ENCODE results near the gene NOLC1.
"Not testable (repeated sequence)": the region's sequence is repeated elsewhere in the genome, so short reads cannot be mapped to it uniquely, and the experiment has no call there.

The NOLC1 gene

DNA sequence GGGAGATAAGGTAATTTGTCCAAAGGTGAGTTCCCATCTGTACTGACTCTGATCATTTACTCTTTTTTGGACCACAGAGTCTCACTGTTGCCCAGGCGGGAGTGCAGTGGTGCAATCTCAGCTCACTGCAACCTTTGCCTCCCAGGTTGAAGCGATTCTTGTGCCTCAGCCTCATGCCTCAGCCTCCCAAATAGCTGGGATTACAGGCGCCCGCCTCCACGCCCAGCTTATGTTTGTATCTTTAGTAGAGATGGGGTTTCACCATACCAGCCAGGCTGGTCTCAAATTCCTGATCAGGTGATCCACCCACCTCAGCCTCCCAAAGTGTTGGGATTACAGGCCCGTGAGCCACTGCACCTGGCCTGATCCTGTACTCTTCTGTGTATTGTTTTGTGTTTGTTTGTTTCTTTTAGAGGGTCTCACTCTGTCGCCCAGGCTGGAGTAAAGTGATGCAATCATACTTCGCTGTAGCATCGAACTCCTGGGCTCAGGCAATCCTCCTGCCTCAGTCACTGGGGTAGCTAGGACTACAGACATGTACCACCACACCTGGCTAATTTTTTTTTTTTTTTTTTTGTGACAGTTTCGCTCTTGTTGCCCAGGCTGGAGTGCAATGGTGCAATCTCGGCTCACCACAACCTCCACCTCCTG, 2.4 kb downstream of the NOLC1 start:
- no peak for DNase-seq (ENCODE audit: low spot score)

DNA sequence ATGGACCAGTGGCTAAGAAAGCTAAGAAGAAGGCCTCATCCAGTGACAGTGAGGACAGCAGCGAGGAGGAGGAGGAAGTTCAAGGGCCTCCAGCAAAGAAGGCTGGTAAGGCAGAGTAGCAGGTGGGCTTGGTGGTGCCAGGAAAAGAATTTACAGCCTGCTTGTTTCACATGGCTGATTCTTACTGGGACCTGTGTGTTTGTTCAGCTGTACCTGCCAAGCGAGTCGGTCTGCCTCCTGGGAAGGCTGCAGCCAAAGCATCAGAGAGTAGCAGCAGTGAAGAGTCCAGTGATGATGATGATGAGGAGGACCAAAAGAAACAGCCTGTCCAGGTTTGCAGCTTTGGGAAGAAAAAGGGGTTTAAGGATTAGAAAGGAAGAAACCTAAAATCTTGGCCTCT, 5.0 kb downstream of the NOLC1 start:
- no peak for DNase-seq (ENCODE audit: low spot score)

DNA sequence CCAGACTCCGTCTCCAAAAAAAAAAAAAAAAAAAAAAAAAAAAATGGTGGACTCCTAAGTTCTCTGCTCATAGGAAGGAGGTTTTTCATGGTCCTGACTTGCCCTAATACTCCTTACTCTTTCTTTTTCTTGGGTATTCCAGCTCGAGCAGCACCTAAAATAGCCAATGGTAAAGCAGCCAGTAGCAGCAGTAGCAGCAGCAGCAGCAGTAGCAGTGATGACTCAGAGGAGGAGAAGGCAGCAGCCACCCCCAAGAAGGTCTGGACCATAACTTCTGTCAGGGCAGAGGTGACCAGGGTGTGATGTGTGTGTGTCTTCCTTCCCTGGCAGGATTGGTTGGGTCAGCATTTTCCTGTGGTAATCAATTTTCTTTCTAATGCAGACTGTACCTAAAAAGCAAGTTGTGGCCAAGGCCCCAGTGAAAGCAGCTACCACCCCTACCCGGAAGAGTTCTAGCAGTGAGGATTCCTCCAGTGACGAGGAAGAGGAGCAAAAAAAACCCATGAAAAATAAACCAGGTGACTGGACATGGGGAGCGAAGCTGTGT, 6.9 kb downstream of the NOLC1 start:
- peak; percentile 23 for DNase-seq (ENCODE audit: low spot score)

DNA sequence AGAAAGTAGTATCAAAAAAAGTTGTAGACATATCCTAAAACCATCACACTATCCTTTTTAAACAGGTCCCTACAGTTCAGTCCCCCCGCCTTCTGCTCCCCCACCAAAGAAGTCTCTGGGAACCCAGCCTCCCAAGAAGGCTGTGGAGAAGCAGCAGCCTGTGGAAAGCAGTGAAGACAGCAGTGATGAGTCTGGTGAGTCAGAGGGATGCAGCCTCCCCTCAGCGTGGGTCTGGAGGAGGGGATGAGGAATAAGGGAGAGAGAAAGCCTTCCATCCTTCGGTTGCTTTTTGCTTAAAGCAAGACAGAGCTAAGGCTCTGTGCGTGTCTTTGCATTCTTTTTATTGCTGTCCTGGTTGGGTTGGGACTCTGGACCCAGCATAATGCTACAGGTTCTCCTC, 7.6 kb downstream of the NOLC1 start:
- no peak for DNase-seq (ENCODE audit: low spot score)

DNA sequence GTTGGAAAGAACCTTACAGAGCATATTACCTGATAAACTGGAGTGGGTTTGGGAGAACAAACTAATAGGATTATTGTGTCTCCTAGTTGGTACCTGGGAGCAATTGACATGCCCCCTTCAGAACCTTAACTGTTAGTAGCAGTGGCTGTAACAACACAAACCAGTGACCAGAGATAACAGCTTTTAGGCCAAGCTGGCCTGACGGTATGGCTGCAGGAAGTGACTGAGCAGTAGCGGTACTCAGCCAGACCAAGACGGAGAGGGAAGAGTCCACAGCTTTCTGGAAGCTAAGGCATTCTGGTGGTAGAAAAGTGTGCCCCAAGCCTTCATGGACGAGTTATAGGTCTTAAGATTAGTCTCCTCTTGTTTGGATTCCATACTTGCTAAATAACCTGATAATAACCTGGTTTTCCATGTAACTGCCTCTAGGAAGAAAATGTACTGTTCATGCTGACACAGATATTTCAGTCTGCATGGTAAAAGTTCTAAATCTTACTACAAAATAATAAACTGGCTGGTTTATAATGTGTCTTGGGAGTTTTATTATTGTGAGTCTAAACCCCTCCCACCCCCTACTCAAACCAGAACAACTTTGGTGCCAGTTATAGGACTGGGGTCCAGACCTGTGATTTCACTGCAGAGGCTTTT, 11.3 kb downstream of the NOLC1 start:
- DNase-seq (ENCODE audit: low spot score) = no peak

DNA sequence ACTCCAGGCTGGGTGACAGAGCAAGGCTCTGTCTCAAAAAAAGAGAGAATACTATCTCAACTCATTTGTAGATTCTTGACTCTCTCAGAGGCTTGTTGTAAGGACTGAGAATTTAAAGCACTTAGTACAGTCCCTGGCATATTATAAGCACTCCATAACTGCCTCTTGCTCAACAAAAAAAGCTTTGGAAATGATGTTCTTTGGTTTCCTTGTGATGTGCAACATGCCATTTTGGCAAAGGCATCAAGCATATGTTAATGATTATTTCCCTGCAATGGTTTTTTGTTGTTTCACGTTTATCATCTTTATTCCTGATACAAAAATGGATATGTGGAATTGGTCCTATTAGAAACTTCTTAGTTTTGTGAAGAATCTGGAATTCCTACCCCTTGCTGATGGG, 15.7 kb downstream of the NOLC1 start:
- DNase-seq (ENCODE audit: low spot score) = peak; percentile 36

DNA sequence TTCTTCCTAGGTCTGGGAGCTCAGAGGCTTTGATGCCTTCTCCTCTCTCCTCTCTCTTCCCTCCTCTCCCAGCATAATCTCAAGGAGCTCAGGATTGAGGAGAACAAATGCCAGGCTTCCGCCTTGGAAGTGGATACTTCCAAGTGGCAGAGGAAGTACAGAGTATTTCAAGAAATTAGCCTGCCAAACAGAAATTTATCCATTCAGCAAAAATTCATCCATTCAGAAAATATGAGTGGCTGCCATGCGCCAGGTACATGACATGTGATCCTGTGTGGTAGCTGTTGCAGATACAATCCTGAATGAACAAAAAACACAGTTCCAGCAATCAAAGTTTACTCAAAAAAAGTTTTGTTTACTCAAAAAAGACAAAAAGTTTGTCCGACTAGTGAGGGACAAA, 18.4 kb downstream of the NOLC1 start:
- DNase-seq (ENCODE audit: low spot score) = no peak

DNA sequence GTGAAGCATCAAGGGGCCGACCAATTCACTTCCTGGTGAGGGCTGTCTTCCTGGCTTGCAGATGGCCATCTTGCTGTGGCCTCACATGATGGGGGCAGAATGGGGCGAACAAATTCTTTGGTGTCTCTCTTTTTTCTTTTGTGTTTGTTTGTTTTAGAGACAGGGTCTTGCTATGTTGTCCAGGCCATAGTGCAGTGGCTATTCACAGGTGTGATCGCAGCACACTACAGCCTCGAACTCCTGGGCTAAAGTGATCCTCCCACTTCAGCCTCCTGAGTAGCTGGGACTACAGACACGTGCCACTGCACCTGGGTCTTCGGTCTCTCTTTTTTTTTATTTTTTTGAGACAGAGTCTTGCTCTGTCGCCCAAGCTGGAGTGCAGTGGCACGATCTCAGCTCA, 20.1 kb downstream of the NOLC1 start:
- DNase-seq (ENCODE audit: low spot score) = no peak

DNA sequence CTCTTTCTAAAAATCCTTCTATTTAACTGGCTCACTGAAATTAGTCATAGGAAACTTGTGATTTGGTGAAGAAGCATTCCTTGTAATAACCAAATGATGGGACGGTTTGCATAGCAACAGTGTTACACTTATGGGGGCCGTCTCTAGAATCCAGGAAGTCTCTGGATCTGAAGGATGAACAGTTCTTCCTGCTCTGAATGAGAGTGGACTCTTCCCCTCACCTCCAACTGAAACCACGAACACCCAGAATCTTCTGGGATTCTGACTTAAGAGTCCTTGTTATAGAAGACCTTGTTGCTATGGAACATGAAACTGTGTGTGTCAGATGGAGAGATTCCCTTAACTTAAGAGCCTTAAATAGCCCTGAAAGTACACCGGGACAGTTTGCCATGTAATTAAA, 23.2 kb downstream of the NOLC1 start:
- DNase-seq (ENCODE audit: low spot score) = peak; percentile 25

DNA sequence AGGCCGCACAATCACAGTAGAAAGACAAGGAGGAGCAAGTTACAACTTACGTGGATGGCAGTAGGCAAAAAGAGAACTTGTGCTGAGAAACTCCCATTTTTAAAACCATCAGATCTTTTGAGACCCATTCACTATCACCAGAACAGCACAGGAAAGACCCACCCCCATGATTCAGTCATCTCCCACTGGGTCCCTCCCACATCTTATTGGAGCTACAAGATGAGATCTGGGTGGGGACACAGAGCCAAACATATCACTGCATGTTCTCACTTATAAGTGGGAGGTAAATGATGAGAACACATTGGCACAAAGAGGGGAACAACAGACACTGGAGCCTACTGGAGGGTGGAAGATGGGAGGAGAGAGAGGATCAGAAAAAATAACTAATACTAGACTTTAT, 32.4 kb downstream of the NOLC1 start:
- DNase-seq (ENCODE audit: low spot score) = no peak

DNA sequence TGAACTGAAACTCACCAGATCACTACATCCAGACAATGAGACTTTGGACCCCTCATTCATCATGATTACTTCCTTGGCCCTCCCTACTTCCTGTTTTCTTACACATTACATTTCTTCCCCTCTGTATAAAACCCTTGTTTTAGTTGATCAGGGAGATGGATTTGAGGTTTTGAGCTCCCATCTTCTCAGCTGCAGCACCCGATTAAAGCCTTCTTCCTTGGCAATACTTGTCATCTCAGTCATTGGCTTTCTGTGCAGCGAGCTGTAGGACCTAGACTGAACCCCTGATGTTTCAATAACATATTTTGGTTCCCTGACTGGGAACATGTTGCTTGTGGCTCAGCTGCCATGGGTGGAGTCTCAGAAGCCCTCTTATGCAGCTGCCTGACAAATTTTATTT, 33.1 kb downstream of the NOLC1 start:
- DNase-seq (ENCODE audit: low spot score) = no peak

DNA sequence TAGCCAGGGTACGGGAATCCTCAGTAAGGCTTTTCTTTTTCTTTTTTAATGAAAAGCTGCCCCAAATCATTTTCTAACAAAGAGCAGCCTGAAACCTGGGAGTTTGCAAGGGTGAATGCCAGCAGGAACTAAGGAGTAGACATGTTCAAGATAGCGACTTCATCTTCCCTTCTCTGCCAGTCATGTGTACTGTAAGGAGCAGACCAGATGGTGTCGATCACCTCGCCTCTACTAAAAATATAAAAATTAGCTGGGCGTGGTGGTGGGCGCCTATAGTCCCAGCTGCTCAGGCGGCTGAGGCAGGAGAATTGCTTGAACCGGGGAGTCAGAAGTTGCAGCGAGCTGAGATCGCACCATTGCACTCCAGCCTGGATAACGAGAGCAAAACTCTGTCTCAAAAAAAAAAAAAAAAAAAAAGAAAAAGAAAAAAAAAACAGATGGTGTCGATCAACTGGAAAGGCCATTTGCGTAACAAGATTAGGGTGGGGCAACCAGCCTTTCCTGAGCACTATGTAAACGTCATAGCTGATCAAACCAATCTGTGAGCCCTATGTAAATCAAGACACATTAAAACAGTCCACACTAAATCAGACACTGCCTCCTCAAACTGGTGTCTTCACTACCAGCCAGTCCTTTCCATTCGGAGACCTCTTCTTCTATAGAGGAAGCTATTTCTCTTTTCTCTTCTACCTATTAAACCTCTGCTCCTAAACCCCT, 33.8 kb downstream of the NOLC1 start:
- peak; percentile 17 for DNase-seq (ENCODE audit: low spot score)

DNA sequence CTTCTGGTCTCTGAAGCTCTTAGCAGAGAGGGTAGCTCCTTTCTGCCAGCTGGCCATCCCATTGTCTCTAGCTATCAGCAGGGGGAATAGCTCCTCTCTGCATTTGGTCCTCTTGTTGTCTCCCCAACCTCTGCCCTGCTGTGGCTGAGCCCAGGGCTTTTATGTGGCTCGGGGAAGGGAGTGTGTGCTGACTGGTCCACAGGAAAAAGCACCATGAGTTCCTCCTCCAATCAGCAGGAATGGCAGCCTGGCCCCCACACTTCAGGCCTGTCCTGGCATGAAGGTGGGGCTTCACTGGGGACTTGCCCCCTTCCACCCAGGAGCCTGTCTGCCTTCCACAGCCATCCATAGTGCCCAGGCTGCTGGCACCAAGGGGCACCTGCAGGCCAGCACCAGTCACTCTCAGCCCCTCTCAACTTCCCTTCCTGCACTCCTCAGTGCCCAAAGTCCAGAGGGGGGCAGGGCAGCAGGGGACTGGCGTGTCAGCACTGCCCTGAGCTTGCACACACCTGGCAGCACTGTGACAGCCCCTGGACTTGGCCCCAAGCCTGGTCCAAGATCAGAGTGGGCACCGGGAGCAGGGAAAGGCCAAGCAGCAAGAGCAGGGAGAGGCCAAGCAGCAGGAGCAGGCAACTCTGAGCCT, 36.2 kb downstream of the NOLC1 start:
- no peak for DNase-seq (ENCODE audit: low spot score)

DNA sequence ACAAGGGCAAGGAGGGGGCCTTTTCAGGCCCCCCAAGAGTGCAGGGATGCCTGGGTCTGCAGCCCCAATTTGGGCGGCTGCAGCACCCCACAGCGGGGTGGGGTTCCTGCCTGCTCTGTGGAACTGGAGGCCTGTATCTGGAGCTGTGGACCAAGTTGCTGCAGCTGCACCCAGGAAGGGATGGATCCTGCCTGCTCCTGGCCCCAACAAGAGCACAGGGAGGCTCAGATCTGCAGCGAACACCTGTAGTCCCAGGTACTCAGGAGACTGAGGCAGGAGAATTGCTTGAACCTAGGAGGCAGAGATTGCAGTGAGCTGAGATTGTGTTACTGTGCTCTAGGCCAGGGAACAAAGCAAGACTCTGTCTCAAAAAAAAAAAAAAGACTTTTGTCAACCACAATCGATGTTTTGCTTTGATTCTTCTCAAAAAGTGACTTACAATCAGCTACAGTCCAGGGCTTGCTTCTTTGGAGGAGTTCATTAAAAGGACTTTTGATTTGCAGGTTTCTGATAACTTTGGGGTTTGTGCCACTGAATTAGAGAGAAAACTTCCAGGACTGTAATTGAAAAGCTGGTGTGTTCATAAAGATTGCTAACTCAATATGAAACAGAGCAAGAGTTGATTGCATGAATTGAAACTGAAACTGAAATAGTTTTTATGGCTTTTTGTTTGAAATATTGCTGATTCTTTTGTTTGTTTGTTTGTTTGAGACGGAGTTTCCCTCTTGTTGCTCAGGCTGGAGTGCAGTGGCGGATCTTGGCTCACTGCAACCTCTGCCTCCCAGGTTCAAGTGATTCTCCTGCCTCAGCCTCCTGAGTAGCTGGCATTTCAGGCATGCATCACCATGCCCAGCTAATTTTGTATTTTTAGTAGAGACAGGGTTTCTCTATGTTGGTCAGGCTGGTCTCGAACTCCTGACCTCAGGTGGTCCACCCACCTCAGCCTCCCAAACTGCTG, 37.0 kb downstream of the NOLC1 start:
- DNase-seq (ENCODE audit: low spot score) = not testable (repeated sequence)

DNA sequence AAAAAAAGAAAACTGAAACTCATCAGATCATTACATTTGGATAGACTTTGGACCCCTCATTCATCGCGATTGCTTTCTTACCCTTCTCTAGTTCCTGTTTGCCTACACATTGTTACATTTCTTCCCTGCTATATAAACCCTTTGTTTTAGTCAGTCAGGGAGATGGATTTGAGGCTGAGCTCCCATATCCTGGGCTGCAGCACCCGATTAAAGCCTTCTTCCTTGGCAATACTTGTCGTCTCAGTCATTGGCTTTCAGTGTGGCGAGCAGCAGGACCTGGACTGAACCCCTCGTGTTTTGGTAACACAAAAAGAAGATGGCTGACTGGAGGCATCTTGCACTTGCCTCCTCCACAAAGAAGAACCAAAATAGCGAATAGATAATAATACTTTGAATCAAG, 39.8 kb downstream of the NOLC1 start:
- no peak for DNase-seq (ENCODE audit: low spot score)

DNA sequence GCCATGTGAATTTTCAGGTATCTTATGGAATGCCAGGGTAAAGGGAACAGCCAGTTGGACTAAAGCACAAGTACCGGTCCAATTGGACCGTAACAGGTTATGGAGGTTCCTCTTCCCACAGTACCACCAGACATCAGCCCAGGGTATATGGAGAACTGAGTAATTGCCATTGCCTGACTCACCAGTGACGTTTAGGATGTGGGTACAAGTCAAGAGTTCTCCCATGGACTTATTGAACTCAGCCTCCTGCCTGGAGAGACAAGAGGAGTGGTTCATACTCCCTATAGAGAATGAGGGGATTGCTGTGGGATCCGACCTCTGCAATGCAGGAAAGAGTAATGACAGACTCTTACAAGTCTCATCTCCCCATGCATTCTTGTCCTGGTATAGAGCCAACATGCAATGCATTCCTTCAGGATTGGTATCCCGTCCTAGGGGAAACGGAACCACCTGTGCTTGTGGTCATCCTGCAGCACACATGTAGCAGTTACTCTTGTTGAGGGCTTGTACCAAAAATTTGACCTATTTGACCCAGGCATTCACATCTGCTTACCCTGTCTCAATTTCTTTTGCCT, 43.2 kb downstream of the NOLC1 start:
- DNase-seq (ENCODE audit: low spot score) = no peak

DNA sequence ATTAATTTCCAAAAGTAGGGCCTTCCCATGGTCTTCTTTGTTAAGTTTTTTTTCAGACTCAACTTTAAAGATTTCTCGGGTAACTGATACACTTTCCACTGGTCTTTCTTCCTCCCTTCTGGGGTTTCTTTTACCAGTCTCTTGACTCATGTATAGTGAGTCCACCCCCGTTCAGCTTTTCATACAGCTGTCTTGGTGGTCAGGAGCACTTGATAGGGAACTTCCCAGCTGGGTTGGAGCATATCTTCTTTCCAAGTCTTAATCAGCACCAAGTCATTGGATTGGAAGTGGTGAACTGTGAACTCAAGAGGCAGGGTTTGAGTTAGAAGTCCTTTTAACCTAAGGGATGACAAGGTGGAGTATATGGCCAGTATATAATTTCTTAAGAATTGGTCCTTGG, 44.7 kb downstream of the NOLC1 start:
- no peak for DNase-seq (ENCODE audit: low spot score)

DNA sequence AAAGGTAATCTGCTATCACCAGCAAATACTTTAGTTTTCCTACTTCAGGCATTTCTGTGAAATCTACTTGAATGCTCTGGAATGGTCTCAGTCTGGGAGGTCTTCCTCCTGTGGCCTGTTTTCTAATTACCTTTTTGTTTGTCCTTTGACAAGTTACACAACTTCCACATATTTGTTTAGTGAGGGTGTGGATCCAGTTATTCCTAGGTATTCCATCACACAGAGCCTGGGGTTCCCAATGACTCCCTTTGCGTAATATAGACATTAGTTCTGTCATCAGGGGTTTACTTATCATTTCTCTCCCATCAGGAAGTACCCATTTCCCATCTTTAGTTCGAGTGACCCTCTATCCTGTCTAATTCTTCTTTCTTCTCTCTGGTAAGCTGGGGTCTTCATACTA, 45.8 kb downstream of the NOLC1 start:
- DNase-seq (ENCODE audit: low spot score) = no peak

DNA sequence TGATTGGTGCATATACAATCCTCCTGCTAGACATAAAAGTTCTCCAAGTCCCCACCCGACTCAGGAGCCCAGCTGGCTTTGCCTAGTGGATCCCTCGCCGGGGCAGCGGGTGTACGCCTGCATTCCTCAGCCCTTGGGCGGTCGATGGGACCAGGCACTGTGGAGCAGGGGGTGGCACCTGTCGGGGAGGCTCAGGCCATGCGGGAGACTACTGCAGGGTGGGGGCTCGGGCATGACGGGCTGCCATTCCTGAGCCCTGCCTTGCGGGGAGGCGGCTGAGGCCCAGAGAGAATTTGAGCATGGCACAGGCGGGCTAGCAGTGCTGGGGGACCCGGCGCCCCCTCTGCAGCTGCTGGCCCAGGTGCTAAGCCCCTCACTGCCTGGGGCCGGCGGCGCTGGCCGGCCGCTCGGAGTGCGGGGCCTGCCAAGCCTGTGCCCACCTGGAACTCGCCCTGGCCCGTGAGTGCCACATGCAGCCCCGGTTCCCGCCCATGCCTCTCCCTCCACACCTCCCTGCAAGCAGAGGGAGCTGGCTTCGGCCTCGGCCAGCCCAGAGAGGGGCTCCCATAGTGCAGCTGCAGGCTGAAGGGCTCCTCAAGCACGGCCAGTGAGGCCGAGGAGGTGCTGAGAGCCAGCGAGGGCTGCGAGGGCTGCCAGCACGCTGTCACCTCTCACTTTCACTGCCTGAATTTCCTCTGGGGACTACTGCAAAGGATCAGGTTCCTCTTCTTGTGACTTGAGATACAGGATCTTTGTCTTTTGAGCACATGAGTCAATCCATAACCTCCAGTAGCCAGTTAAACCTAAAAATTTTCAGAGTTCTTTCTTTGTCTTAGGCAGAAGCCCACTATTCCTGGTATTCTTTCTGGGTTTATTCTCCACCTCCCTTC, 48.8 kb downstream of the NOLC1 start:
- no peak for DNase-seq (ENCODE audit: low spot score)

DNA sequence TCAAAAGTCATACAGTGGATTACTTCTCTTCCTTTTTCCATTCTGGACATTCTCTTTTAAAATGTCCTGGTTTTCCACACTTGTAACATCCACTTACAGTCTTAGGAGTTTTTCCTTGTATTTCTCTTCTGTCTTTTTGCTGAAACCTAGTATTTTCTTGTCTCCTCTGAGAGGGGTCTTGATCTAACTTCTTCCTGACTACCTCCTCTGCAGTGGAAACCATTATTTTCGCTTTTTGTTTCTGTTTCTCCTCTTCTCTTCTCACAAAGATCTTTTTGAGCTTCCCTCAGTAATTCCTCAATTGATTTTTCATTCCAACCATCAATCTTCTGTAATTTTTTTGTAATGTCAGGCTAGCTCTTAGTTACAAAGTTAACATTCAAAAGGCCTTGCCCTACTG, 50.2 kb downstream of the NOLC1 start:
- DNase-seq (ENCODE audit: low spot score) = no peak
